ENCODE data around the gene CHST11. TPM values are rescaled to one million over a fixed set of nuclear protein-coding genes. Genes with fewer than 3 reads are reported as not detected.

Gene CHST11
- total and polyA plus RNA-seq, 10 of the 15 experiments (the other 5 are each of a cell fraction or from before 2014, with no cell fraction given), result 1.9 to 38.1 (median 17.2) TPM

GRCh38 chr12:104740668-104741067, 283.9 kb downstream of the CHST11 start (continued):
- TF ChIP-seq BCL11A (IDR thresholded peaks at IDR 0.05; ENCODE audit: low read depth, low read length) (0 out of 2 replicates have a peak, but pooled peaks have one; percentile 44), ZNF592 (IDR thresholded peaks at IDR 0.05) (no peak), NR2C1 (IDR thresholded peaks at IDR 0.05) (no peak), CUX1 (IDR thresholded peaks at IDR 0.05; ENCODE audit: insufficient replicate concordance, low read depth, low read length) (no peak), SMAD5 (IDR thresholded peaks at IDR 0.05; ENCODE audit: low read depth) (no peak; the same call in 1 of the 2 replicates), POU2F2 (IDR thresholded peaks at IDR 0.05; ENCODE audit: borderline replicate concordance, low read depth, low read length) (peak; percentile 50; the same call in 1 of the 3 replicates), SUPT20H (IDR thresholded peaks at IDR 0.05; ENCODE audit: borderline replicate concordance, control insufficient read depth, low read depth, low read length) (no peak), PKNOX1 (IDR thresholded peaks at IDR 0.05) (peak; percentile 62), MEF2B (IDR thresholded peaks at IDR 0.05; ENCODE audit: partially characterized antibody, poor library complexity, severe bottlenecking) (no peak), NR2F1 (conservative IDR thresholded peaks at IDR 0.05) (no peak), ETV6 (conservative IDR thresholded peaks at IDR 0.05 in 1 of 2, IDR thresholded peaks at IDR 0.05 in 1 of 2; ENCODE audit: borderline replicate concordance in 1 of 2, low read depth in 1 of 2) (peak in 1 of 2 experiments; percentile 97; a peak in 2 of 4 replicates), POLR2A (IDR thresholded peaks at IDR 0.05; ENCODE audit: low read depth, low read length) (peak; percentile 66), CHD1 (IDR thresholded peaks at IDR 0.05; ENCODE audit: low read depth, low read length) (no peak), ZNF24 (IDR thresholded peaks at IDR 0.05) (no peak), BCLAF1 (IDR thresholded peaks at IDR 0.05) (no peak), SREBF1 (IDR thresholded peaks at IDR 0.05; ENCODE audit: low read length) (no peak), RUNX3 (IDR thresholded peaks at IDR 0.05; ENCODE audit: low read length) (peak; percentile 73), NFYB (IDR thresholded peaks at IDR 0.05; ENCODE audit: insufficient read depth, low read depth, low read length) (no peak)
